ENCODE measurements around the gene TPM1. TPM values are rescaled to one million over a fixed set of nuclear protein-coding genes. Genes with fewer than 3 reads are reported as not detected.

TPM1 gene
- total RNA-seq, 1 experiment from 2014 or later, result 748 TPM

- no peak overlapping the region for H2BK15ac ChIP-seq (ENCODE audit: low read depth, low read length)
- H3K9ac ChIP-seq (ENCODE audit: extremely low read depth, insufficient read length, low read length), result no peak overlapping the region
- no peak overlapping the region for H3K18ac ChIP-seq (ENCODE audit: insufficient read length, low read depth, low read length)
- H2AFZ ChIP-seq (ENCODE audit: low read length), result no peak overlapping the region
- no peaks in the 10 kb centered on the region for H3K9me3 ChIP-seq (ENCODE audit: control insufficient read depth, low read depth, low read length)
- no peak overlapping the region for H4K8ac ChIP-seq (replicated peaks; ENCODE audit: insufficient read length, low read depth, low read length)
- Mint-ChIP-seq H3K36me3 (ENCODE audit: insufficient read depth in 1 of 3, low read depth in 3 of 3) (peaks cover 12 to 24% (median 23%) of the 10 kb centered on the region in 3 experiments), H3K4me3 (no peak overlapping the region), H3K27ac (no peak overlapping the region), H3K4me1 (peaks cover 48 to 52% of the 10 kb centered on the region in 2 experiments), H3K27me3 (ENCODE audit: low read depth) (peaks cover 7% of the 10 kb centered on the region; the same call in 1 of the 2 replicates), H3K9me3 (peaks cover 0 to 7% of the 10 kb centered on the region in 2 experiments; a peak in 2 of 5 replicates)
- no peak overlapping the region for H4K5ac ChIP-seq (ENCODE audit: insufficient read length, low read depth, low read length)
- H3K4me1 ChIP-seq (ENCODE audit: insufficient read depth, low read length), result peaks cover 9% of the 10 kb centered on the region; the same call in 1 of the 2 replicates
- WGBS (ENCODE audit: extremely low coverage, insufficient read length, low lambda C conversion rate), result no CpG with 5 or more reads among the region's 4 CpGs
- no peak overlapping the region for H3K27ac ChIP-seq (ENCODE audit: insufficient read length, low read depth, low read length)
- no peak for DNase-seq
- no peak overlapping the region for H2BK20ac ChIP-seq (ENCODE audit: low read depth, low read length, poor library complexity, severe bottlenecking)
- no peak overlapping the region for H3K23ac ChIP-seq (ENCODE audit: insufficient read length, low read depth, low read length)
- no peak for TF ChIP-seq CTCF (conservative IDR thresholded peaks at IDR 0.05)
- H3K4ac ChIP-seq (ENCODE audit: low read depth, low read length), result no peak overlapping the region
- no peak overlapping the region for H2BK120ac ChIP-seq (ENCODE audit: low read depth, low read length, poor library complexity, severe bottlenecking)
- H3K27me3 ChIP-seq (ENCODE audit: insufficient read depth, low read length), result no peaks in the 10 kb centered on the region; the same call in 1 of the 2 replicates
- peaks cover 9% of the 10 kb centered on the region; the same call in 1 of the 2 replicates for H3K79me2 ChIP-seq (ENCODE audit: insufficient read depth, low read length)
- H3K4me2 ChIP-seq (ENCODE audit: insufficient read depth, insufficient read length, low read length), result no peak overlapping the region
- no peak overlapping the region for H3T11ph ChIP-seq (ENCODE audit: low read length)
- H3K23me2 ChIP-seq (ENCODE audit: insufficient read length, low read depth, low read length, poor library complexity, severe bottlenecking), result peaks cover 27% of the 10 kb centered on the region
- H3K79me1 ChIP-seq (ENCODE audit: insufficient read depth, low read depth, low read length, poor library complexity, severe bottlenecking), result no peaks in the 10 kb centered on the region
- H2BK5ac ChIP-seq (ENCODE audit: insufficient read length, low read length), result no peak overlapping the region
- H3K56ac ChIP-seq (ENCODE audit: insufficient read length, low read depth, low read length), result no peak overlapping the region
- H2AK5ac ChIP-seq (ENCODE audit: insufficient read length, low read length), result no peak overlapping the region
- no peak overlapping the region for H2BK12ac ChIP-seq (ENCODE audit: insufficient read length, low read depth, low read length)
- H3K14ac ChIP-seq (ENCODE audit: insufficient read depth, low read length), result no peak overlapping the region
- H4K91ac ChIP-seq (ENCODE audit: insufficient read length, low read depth, low read length), result no peak overlapping the region
- no peaks in the 10 kb centered on the region for H4K20me1 ChIP-seq (ENCODE audit: control insufficient read depth, insufficient read depth, insufficient read length)
Measured at GRCh38 chr15:63039811-63040210, 2.7 kb upstream of the TPM1 start.

Measured in H9 (cell line).